ENCODE results near the gene ERAS.

The ERAS gene

GRCh38 chrX:48794911-48795515 lies 31.3 kb upstream of the ERAS start:
- Histone ChIP-seq H3K79me2 (ENCODE audit: insufficient read depth, low read length) (no peaks in the 10 kb centered on the region), H3K4me1 (ENCODE audit: insufficient read depth, low read length, poor library complexity, severe bottlenecking) (no peaks in the 10 kb centered on the region), H2AFZ (ENCODE audit: low read length) (no peak overlapping the region), H3K4me3 (ENCODE audit: low read length, poor library complexity, severe bottlenecking) (no peak overlapping the region), H3F3A (ENCODE audit: low read depth) (no peaks in the 10 kb centered on the region), H4K20me1 (ENCODE audit: insufficient read depth, low read length, poor library complexity, severe bottlenecking) (no peaks in the 10 kb centered on the region), H3K9me3 (ENCODE audit: insufficient read depth, low read depth, low read length) (no peaks in the 10 kb centered on the region), H3K36me3 (ENCODE audit: insufficient read depth, low read length) (no peaks in the 10 kb centered on the region), H3K4me2 (ENCODE audit: low read depth, low read length, poor library complexity, severe bottlenecking) (no peak overlapping the region), H3K27me3 (ENCODE audit: insufficient read depth, low read length, poor library complexity, severe bottlenecking) (no peaks in the 10 kb centered on the region), H3K9ac (ENCODE audit: low read depth, low read length, poor library complexity, severe bottlenecking) (no peak overlapping the region), H3K9me2 (replicated peaks; ENCODE audit: low read depth, low read length) (no peaks in the 10 kb centered on the region)
- TF ChIP-seq CTCF (conservative IDR thresholded peaks at IDR 0.05; ENCODE audit: low read length): no peak
- no peak for TF ChIP-seq EZH2phosphoT487 (IDR thresholded peaks at IDR 0.05; ENCODE audit: borderline replicate concordance)

GRCh38 chrX:48798318-48798717 lies 28.0 kb upstream of the ERAS start:
- TF ChIP-seq EZH2phosphoT487 (IDR thresholded peaks at IDR 0.05; ENCODE audit: borderline replicate concordance) (no peak), CTCF (conservative IDR thresholded peaks at IDR 0.05; ENCODE audit: low read length) (no peak)
- Histone ChIP-seq H3K79me2 (ENCODE audit: insufficient read depth, low read length) (peaks cover 10% of the 10 kb centered on the region; the same call in 1 of the 2 replicates), H3K36me3 (ENCODE audit: insufficient read depth, low read length) (no peaks in the 10 kb centered on the region), H3K4me2 (ENCODE audit: low read depth, low read length, poor library complexity, severe bottlenecking) (no peak overlapping the region), H4K20me1 (ENCODE audit: insufficient read depth, low read length, poor library complexity, severe bottlenecking) (no peaks in the 10 kb centered on the region), H3F3A (ENCODE audit: low read depth) (no peaks in the 10 kb centered on the region), H3K9me3 (ENCODE audit: insufficient read depth, low read depth, low read length) (no peaks in the 10 kb centered on the region), H3K4me3 (ENCODE audit: low read length, poor library complexity, severe bottlenecking) (no peak overlapping the region), H2AFZ (ENCODE audit: low read length) (no peak overlapping the region), H3K27me3 (ENCODE audit: insufficient read depth, low read length, poor library complexity, severe bottlenecking) (no peaks in the 10 kb centered on the region), H3K4me1 (ENCODE audit: insufficient read depth, low read length, poor library complexity, severe bottlenecking) (peaks cover 14% of the 10 kb centered on the region), H3K9ac (ENCODE audit: low read depth, low read length, poor library complexity, severe bottlenecking) (no peak overlapping the region), H3K9me2 (replicated peaks; ENCODE audit: low read depth, low read length) (no peaks in the 10 kb centered on the region)

GRCh38 chrX:48800574-48801279 lies 25.6 kb upstream of the ERAS start:
- no peak for TF ChIP-seq EZH2phosphoT487 (IDR thresholded peaks at IDR 0.05; ENCODE audit: borderline replicate concordance)
- no peak for TF ChIP-seq CTCF (conservative IDR thresholded peaks at IDR 0.05; ENCODE audit: low read length)
- Histone ChIP-seq H2AFZ (ENCODE audit: low read length) (peak overlapping the region; percentile 72), H3F3A (ENCODE audit: low read depth) (no peaks in the 10 kb centered on the region), H3K4me2 (ENCODE audit: low read depth, low read length, poor library complexity, severe bottlenecking) (peak overlapping the region; percentile 92), H3K79me2 (ENCODE audit: insufficient read depth, low read length) (peaks cover 11% of the 10 kb centered on the region; the same call in 1 of the 2 replicates), H3K9me3 (ENCODE audit: insufficient read depth, low read depth, low read length) (no peaks in the 10 kb centered on the region), H4K20me1 (ENCODE audit: insufficient read depth, low read length, poor library complexity, severe bottlenecking) (no peaks in the 10 kb centered on the region), H3K36me3 (ENCODE audit: insufficient read depth, low read length) (no peaks in the 10 kb centered on the region), H3K4me1 (ENCODE audit: insufficient read depth, low read length, poor library complexity, severe bottlenecking) (peaks cover 14% of the 10 kb centered on the region), H3K27me3 (ENCODE audit: insufficient read depth, low read length, poor library complexity, severe bottlenecking) (no peaks in the 10 kb centered on the region), H3K4me3 (ENCODE audit: low read length, poor library complexity, severe bottlenecking) (peak overlapping the region; percentile 85), H3K9me2 (replicated peaks; ENCODE audit: low read depth, low read length) (no peaks in the 10 kb centered on the region), H3K9ac (ENCODE audit: low read depth, low read length, poor library complexity, severe bottlenecking) (peak overlapping the region; percentile 88)

All from Loucy (cell line).